Measurements from ENCODE around the gene UROC1.

Gene UROC1

DNA sequence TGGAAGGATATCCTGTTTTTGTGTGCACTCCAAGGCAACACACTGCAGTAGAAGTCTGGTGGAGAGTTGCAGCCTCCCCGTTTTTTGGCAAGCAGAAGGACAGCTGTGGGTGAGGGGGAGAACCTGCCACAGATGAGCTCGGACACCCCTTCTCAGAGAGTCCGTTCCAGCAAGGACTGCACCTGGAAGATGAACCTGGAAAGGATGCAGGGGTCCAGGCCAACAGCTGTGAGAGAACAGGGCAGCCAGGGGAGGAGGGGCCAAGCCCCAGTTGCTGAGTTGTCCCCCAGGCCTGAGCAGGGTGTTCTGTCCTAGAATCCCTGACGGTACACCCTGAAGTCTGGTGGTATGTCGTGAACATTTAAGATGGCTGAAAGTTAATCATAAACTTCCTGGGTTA is 72.1 kb downstream of the UROC1 start:
- Histone ChIP-seq H3K23ac (ENCODE audit: low read length in 2 of 2) (no peak overlapping the region), H2BK15ac (ENCODE audit: low read depth, poor library complexity, severe bottlenecking) (no peak overlapping the region), H4K91ac (ENCODE audit: low read length) (no peak overlapping the region), H3K4me3 (ENCODE audit: insufficient read depth in 1 of 2, low read depth in 1 of 2, low read length in 2 of 2) (no peak overlapping the region), H4K8ac (ENCODE audit: low read length) (peak overlapping the region; percentile 45), H3K36me3 (ENCODE audit: control insufficient read depth in 1 of 2, insufficient read depth in 2 of 2, low read depth in 1 of 2, low read length in 2 of 2) (peaks cover 38 to 39% of the 10 kb centered on the region in 2 experiments), H3K79me1 (replicated peaks; ENCODE audit: low read length, poor library complexity, severe bottlenecking) (peaks cover 14% of the 10 kb centered on the region), H2BK5ac (ENCODE audit: low read depth, low read length, poor library complexity, severe bottlenecking) (no peak overlapping the region), H2AFZ (ENCODE audit: low read depth, low read length) (no peak overlapping the region), H2BK12ac (ENCODE audit: low read length in 2 of 2) (no peak overlapping the region), H3K14ac (ENCODE audit: low read length in 2 of 2) (no peak overlapping the region), H3K4ac (ENCODE audit: low read depth in 1 of 2, low read length in 2 of 2) (no peak overlapping the region), H3K4me1 (ENCODE audit: control insufficient read depth, insufficient read depth, low read depth, low read length) (peaks cover 19% of the 10 kb centered on the region), H3K9ac (ENCODE audit: low read length) (no peak overlapping the region), H3K27me3 (ENCODE audit: control insufficient read depth in 1 of 2, insufficient read depth in 1 of 2, low read length in 2 of 2) (no peaks in the 10 kb centered on the region), H3K4me2 (ENCODE audit: low read length, poor library complexity, severe bottlenecking) (peak overlapping the region; percentile 14), H2BK120ac (ENCODE audit: low read depth, low read length) (no peak overlapping the region), H3K27ac (ENCODE audit: low read length, poor library complexity, severe bottlenecking) (no peak overlapping the region), H2AK5ac (ENCODE audit: low read length, severe bottlenecking) (no peak overlapping the region), H3K9me3 (ENCODE audit: control insufficient read depth, low read length) (no peaks in the 10 kb centered on the region), H3K18ac (ENCODE audit: low read depth in 1 of 2, low read length in 2 of 2) (no peak overlapping the region)
- 87% methylated on average over 5 of the region's 5 CpGs for WGBS
- DNase-seq: no peak

DNA sequence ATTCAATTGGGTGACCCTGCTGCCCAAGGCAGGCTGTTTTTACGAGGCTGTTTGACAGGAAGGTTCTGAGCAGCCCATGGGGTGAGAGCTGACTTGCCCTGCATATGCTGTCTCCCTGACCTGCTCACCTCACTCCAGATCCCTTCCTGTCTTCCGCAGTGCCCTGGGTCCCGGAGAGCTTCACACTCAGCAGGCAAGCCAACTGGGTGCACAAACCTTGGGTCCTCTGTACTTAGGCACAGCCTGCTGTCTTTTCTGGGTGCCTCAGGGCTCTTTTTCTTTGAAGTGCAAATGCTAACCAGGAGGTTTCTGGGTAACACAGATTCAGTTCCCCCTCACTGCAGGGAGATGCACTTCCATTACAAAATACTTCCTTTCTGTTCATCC is 74.7 kb downstream of the UROC1 start:
- Histone ChIP-seq H2AFZ (ENCODE audit: low read depth, low read length) (no peak overlapping the region), H4K8ac (ENCODE audit: low read length) (no peak overlapping the region), H3K27me3 (ENCODE audit: control insufficient read depth in 1 of 2, insufficient read depth in 1 of 2, low read length in 2 of 2) (no peaks in the 10 kb centered on the region), H4K91ac (ENCODE audit: low read length) (no peak overlapping the region), H3K4me2 (ENCODE audit: low read length, poor library complexity, severe bottlenecking) (no peak overlapping the region), H3K14ac (ENCODE audit: low read length in 2 of 2) (no peak overlapping the region), H3K4me3 (ENCODE audit: insufficient read depth in 1 of 2, low read depth in 1 of 2, low read length in 2 of 2) (no peak overlapping the region), H3K18ac (ENCODE audit: low read depth in 1 of 2, low read length in 2 of 2) (no peak overlapping the region), H2AK5ac (ENCODE audit: low read length, severe bottlenecking) (no peak overlapping the region), H3K9ac (ENCODE audit: low read length) (no peak overlapping the region), H2BK120ac (ENCODE audit: low read depth, low read length) (no peak overlapping the region), H3K79me1 (replicated peaks; ENCODE audit: low read length, poor library complexity, severe bottlenecking) (peaks cover 4% of the 10 kb centered on the region), H3K9me3 (ENCODE audit: control insufficient read depth, low read length) (no peaks in the 10 kb centered on the region), H2BK12ac (ENCODE audit: low read length in 2 of 2) (no peak overlapping the region), H3K4ac (ENCODE audit: low read depth in 1 of 2, low read length in 2 of 2) (no peak overlapping the region), H3K36me3 (ENCODE audit: control insufficient read depth in 1 of 2, insufficient read depth in 2 of 2, low read depth in 1 of 2, low read length in 2 of 2) (peaks cover 30 to 34% of the 10 kb centered on the region in 2 experiments), H3K4me1 (ENCODE audit: control insufficient read depth, insufficient read depth, low read depth, low read length) (peaks cover 15% of the 10 kb centered on the region), H2BK15ac (ENCODE audit: low read depth, poor library complexity, severe bottlenecking) (no peak overlapping the region), H3K27ac (ENCODE audit: low read length, poor library complexity, severe bottlenecking) (no peak overlapping the region), H3K23ac (ENCODE audit: low read length in 2 of 2) (no peak overlapping the region), H2BK5ac (ENCODE audit: low read depth, low read length, poor library complexity, severe bottlenecking) (no peak overlapping the region)
- WGBS: 80% methylated on average over 3 of the region's 3 CpGs
- DNase-seq: no peak

DNA sequence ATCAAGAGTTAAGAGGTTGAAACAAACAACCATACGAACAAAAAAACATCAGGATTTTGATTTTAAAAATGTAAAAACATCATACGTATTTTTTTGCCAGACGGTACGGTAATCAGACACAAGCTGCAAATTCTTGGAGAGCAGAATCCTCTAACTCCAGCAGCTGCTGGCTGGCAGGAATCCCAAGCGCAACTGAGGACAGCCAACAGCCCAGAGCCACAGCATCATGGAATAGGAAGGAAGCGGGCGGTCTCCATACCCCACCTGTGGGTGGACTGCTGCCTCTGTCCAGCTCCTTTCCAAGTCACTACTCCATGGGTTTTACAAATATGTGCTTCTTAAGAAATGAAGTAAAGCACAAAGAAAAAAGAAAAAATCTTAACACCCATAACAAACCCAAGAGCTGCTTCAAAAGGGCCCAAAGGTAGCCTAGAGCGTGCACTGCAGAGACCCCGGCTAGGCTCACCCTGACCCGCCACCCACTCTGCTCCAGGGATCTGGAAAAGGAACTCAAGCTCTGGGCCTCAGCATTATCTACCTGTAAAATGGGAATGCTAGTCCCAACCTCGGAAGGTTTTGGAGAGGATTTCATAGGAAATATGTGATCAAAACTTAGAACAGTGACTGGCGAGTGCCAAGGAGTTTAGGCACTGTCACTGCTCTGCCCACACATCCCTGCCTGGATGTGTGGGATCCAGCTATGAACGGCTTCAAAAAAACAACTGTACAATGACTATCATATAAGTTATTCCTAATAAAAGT is 75.3 kb downstream of the UROC1 start:
- WGBS: 97% methylated on average over 11 of the region's 13 CpGs
- no peak overlapping the region for H3K27ac ChIP-seq (ENCODE audit: low read length, poor library complexity, severe bottlenecking)
- H2BK120ac ChIP-seq (ENCODE audit: low read depth, low read length): no peak overlapping the region
- H3K79me1 ChIP-seq (replicated peaks; ENCODE audit: low read length, poor library complexity, severe bottlenecking): peaks cover 4% of the 10 kb centered on the region
- H3K4me3 ChIP-seq (ENCODE audit: insufficient read depth in 1 of 2, low read depth in 1 of 2, low read length in 2 of 2): no peak overlapping the region
- H2BK5ac ChIP-seq (ENCODE audit: low read depth, low read length, poor library complexity, severe bottlenecking): no peak overlapping the region
- no peak overlapping the region for H3K9ac ChIP-seq (ENCODE audit: low read length)
- no peak overlapping the region for H2AK5ac ChIP-seq (ENCODE audit: low read length, severe bottlenecking)
- H4K91ac ChIP-seq (ENCODE audit: low read length): no peak overlapping the region
- H3K4me1 ChIP-seq (ENCODE audit: control insufficient read depth, insufficient read depth, low read depth, low read length): peaks cover 15% of the 10 kb centered on the region
- no peak overlapping the region for H3K4ac ChIP-seq (ENCODE audit: low read depth in 1 of 2, low read length in 2 of 2)
- no peak overlapping the region for H3K4me2 ChIP-seq (ENCODE audit: low read length, poor library complexity, severe bottlenecking)
- no peak overlapping the region for H4K8ac ChIP-seq (ENCODE audit: low read length)
- H3K14ac ChIP-seq (ENCODE audit: low read length in 2 of 2): no peak overlapping the region
- H2BK15ac ChIP-seq (ENCODE audit: low read depth, poor library complexity, severe bottlenecking): no peak overlapping the region
- no peak overlapping the region for H3K23ac ChIP-seq (ENCODE audit: low read length in 2 of 2)
- no peak overlapping the region for H2BK12ac ChIP-seq (ENCODE audit: low read length in 2 of 2)
- H3K27me3 ChIP-seq (ENCODE audit: control insufficient read depth in 1 of 2, insufficient read depth in 1 of 2, low read length in 2 of 2): no peaks in the 10 kb centered on the region
- H3K36me3 ChIP-seq (ENCODE audit: control insufficient read depth in 1 of 2, insufficient read depth in 2 of 2, low read depth in 1 of 2, low read length in 2 of 2): peaks cover 31 to 34% of the 10 kb centered on the region in 2 experiments
- H3K18ac ChIP-seq (ENCODE audit: low read depth in 1 of 2, low read length in 2 of 2): no peak overlapping the region
- no peak for DNase-seq
- no peaks in the 10 kb centered on the region for H3K9me3 ChIP-seq (ENCODE audit: control insufficient read depth, low read length)
- no peak overlapping the region for H2AFZ ChIP-seq (ENCODE audit: low read depth, low read length)

DNA sequence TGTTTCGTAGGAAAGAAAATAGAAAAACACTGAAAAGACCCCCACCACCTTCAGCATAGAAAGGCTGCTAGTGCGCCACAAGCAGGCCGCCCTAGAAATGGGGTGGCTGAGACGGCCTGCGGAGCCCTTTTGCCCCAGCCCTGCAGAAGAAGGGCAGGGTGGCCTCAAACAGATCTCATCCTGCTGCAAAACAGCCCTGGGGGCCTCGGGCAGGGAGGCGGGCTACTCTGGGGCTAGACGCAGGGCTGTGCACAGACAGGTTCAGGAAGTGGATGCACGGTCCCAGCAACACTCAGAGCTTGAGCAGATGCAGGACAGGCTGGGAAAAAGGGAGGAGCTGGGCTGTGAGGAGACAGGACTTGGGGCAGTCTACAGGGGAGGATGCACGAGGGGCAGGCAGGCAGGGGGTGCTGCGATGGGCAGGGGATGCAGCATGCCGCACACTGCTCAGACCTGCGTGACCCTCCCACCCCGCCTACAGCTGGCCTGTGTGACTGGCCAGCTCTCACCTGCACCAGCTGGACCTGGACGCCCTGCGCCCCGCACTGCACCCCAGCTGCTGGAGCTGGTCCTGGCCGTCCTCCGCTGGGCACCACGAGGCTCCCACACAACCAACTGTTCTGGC is 76.2 kb downstream of the UROC1 start:
- Histone ChIP-seq H2AK5ac (ENCODE audit: low read length, severe bottlenecking) (no peak overlapping the region), H3K4me3 (ENCODE audit: insufficient read depth in 1 of 2, low read depth in 1 of 2, low read length in 2 of 2) (no peak overlapping the region), H3K27ac (ENCODE audit: low read length, poor library complexity, severe bottlenecking) (no peak overlapping the region), H3K27me3 (ENCODE audit: control insufficient read depth in 1 of 2, insufficient read depth in 1 of 2, low read length in 2 of 2) (no peaks in the 10 kb centered on the region), H3K4ac (ENCODE audit: low read depth in 1 of 2, low read length in 2 of 2) (no peak overlapping the region), H3K4me2 (ENCODE audit: low read length, poor library complexity, severe bottlenecking) (no peak overlapping the region), H3K36me3 (ENCODE audit: control insufficient read depth in 1 of 2, insufficient read depth in 2 of 2, low read depth in 1 of 2, low read length in 2 of 2) (peaks cover 36 to 40% of the 10 kb centered on the region in 2 experiments), H3K18ac (ENCODE audit: low read depth in 1 of 2, low read length in 2 of 2) (peak overlapping the region in 1 of 2 experiments; percentile 42), H2BK12ac (ENCODE audit: low read length in 2 of 2) (no peak overlapping the region), H3K23ac (ENCODE audit: low read length in 2 of 2) (no peak overlapping the region), H2AFZ (ENCODE audit: low read depth, low read length) (no peak overlapping the region), H2BK15ac (ENCODE audit: low read depth, poor library complexity, severe bottlenecking) (no peak overlapping the region), H3K14ac (ENCODE audit: low read length in 2 of 2) (peak overlapping the region in 1 of 2 experiments; percentile 61), H4K91ac (ENCODE audit: low read length) (no peak overlapping the region), H3K4me1 (ENCODE audit: control insufficient read depth, insufficient read depth, low read depth, low read length) (peaks cover 12% of the 10 kb centered on the region), H3K79me1 (replicated peaks; ENCODE audit: low read length, poor library complexity, severe bottlenecking) (peaks cover 4% of the 10 kb centered on the region), H2BK120ac (ENCODE audit: low read depth, low read length) (no peak overlapping the region), H4K8ac (ENCODE audit: low read length) (no peak overlapping the region), H2BK5ac (ENCODE audit: low read depth, low read length, poor library complexity, severe bottlenecking) (no peak overlapping the region), H3K9ac (ENCODE audit: low read length) (no peak overlapping the region), H3K9me3 (ENCODE audit: control insufficient read depth, low read length) (no peaks in the 10 kb centered on the region)
- whole genome bisulfite sequencing: 91% methylated on average over 20 of the region's 20 CpGs
- DNase-seq: no peak
